ENCODE measurements around the gene PLXDC2. TPM values are rescaled to one million over a fixed set of nuclear protein-coding genes. Genes with fewer than 3 reads are reported as not detected.

The PLXDC2 gene
- total RNA-seq, 2 donors from 2014 or later = 0.07 to 0.09 TPM

DNA sequence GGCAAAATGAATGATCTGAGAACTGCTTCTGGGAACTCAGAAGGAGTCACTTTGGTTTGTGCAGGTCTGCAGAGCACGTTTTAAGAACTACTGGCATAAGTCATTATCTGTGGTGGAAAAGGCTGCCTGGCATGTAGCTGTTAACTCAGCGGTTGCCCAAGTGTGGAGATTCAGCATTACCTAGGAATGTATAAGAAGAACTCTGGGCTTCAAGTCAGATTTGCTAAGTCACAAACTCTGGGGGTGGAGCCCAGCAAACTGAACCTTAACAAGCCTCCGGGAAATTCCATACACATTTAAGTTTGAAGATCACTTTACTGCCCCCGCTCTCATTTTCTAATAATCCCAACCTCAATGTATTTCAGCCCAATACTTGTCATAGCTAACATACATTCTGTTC lies 31.1 kb downstream of the PLXDC2 start:
- H3K27me3 Mint-ChIP-seq (ENCODE audit: low read depth) = no peaks in the 10 kb centered on the region
- no peak overlapping the region for H3K4me3 Mint-ChIP-seq
- no peak overlapping the region for H3K27ac Mint-ChIP-seq
- DNase-seq = no peak
- no peaks in the 10 kb centered on the region for H3K9me3 Mint-ChIP-seq
- no peak for ATAC-seq (replicated peaks in 1 of 2)
- H3K36me3 Mint-ChIP-seq (ENCODE audit: insufficient read depth in 2 of 2) = no peaks in the 10 kb centered on the region
- no peaks in the 10 kb centered on the region for H3K4me1 Mint-ChIP-seq (ENCODE audit: low read depth)

DNA sequence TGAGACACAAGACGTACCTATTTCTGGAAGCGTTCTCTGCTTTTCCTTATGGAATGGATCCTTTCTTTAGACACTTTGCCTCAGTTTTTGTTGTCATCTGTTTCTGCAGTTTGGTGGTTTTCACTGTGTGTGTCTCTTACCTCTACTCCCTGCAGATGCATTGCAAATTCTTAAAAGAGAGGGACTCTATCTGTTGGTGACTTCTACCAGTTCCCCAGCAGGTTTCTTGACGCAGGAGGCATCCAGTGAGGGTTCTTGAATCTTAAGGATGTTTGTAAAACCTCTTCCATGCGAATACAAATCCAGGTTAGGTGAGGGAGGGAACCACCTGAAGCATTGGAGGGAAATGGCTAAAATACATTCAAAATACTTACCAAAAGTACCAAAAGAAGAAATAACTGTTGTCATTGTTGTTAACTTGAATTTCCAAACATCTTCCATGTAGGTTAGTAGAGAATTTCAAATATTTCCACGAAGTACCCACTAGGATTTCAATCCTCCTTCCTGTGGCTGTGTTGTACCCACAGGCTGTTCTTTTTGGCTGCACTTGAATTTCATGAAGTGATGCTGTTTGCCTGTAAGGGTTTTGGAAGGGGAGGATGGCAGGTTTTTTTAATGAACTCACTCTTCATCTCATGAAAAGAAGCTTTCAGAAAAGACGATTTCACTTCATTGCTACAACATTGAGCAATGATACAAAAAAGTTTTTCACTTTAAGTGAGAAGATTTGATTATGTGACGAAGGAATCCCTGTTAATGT lies 32.2 kb downstream of the PLXDC2 start:
- ATAC-seq (replicated peaks in 1 of 2) (no peak), DNase-seq (no peak)
- H3K27me3 Mint-ChIP-seq (ENCODE audit: low read depth) = no peaks in the 10 kb centered on the region
- H3K4me1 Mint-ChIP-seq (ENCODE audit: low read depth) = no peaks in the 10 kb centered on the region
- no peak overlapping the region for H3K4me3 Mint-ChIP-seq
- H3K9me3 Mint-ChIP-seq = no peaks in the 10 kb centered on the region
- H3K36me3 Mint-ChIP-seq (ENCODE audit: insufficient read depth in 2 of 2) = no peaks in the 10 kb centered on the region
- H3K27ac Mint-ChIP-seq = no peak overlapping the region

DNA sequence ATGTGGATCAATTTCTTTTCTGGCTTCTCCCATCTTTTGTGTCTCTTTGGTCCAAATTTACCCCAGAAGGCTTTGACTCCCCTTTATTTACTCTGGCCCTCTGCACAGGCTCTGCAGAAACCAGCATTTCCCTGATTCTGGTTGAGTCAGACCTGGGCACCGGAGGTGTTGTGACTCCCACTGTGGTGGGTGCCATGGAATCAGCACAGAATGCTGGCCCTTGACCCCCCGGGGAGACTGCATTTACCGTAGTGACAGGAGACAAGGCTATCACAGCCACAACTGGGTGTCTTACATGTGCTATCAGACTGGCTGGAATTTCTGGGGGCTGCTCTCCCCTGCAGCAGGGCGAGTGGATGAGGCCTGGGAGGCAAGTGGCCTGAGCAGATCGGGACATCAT lies 37.6 kb downstream of the PLXDC2 start:
- Mint-ChIP-seq H3K27ac (no peak overlapping the region), H3K27me3 (ENCODE audit: low read depth) (no peaks in the 10 kb centered on the region), H3K36me3 (ENCODE audit: insufficient read depth in 2 of 2) (no peaks in the 10 kb centered on the region), H3K9me3 (peaks cover 1 to 5% of the 10 kb centered on the region in 2 donors), H3K4me3 (no peak overlapping the region), H3K4me1 (ENCODE audit: low read depth) (no peaks in the 10 kb centered on the region)
- no peak for ATAC-seq (replicated peaks in 1 of 2)
- no peak for DNase-seq

DNA sequence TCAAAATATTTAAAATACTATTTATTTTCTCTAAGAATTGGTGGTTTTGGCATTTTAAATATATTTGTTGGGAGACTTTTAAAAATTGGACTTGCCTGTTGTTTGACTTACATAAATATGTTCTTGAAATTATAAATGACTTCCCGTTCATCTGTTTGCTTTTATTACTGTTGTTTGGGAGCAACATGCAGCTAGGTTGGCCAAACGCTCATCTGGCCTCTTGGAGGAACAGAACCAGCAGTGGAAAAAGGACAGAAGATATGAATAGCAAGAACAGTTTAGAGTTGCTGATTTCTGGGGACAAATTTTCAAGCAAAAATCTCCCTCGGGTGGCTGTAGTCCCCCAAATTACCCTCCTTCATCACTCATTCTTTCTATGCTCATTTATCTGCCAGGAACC lies 41.6 kb downstream of the PLXDC2 start:
- no peaks in the 10 kb centered on the region for H3K4me1 Mint-ChIP-seq (ENCODE audit: low read depth)
- DNase-seq (no peak), ATAC-seq (replicated peaks in 1 of 2) (no peak)
- no peak overlapping the region for H3K4me3 Mint-ChIP-seq
- H3K9me3 Mint-ChIP-seq = peaks cover 6 to 9% of the 10 kb centered on the region in 2 donors
- no peaks in the 10 kb centered on the region for H3K27me3 Mint-ChIP-seq (ENCODE audit: low read depth)
- no peaks in the 10 kb centered on the region for H3K36me3 Mint-ChIP-seq (ENCODE audit: insufficient read depth in 2 of 2)
- H3K27ac Mint-ChIP-seq = no peak overlapping the region

DNA sequence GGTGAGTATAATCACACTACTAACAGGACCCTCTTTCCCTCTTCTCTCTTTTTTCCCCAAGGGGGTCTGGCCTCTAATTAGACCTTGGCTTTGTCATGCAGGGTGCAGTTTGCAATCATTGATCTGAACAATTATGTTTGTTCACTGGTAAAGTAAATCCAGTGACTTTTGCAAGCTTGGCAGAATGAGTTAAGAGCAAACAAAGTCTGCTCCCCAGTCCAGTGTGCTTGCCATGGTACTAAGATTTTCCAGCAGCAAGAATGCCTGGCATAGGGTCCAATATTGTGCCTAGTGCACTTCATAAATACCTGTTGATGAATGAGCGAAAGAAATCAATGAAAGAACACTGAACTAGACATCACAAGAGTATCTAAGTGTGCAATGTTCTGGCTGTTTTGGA lies 43.9 kb downstream of the PLXDC2 start:
- H3K27me3 Mint-ChIP-seq (ENCODE audit: low read depth) = no peaks in the 10 kb centered on the region
- H3K4me3 Mint-ChIP-seq = no peak overlapping the region
- H3K27ac Mint-ChIP-seq = no peak overlapping the region
- DNase-seq (no peak), ATAC-seq (replicated peaks in 1 of 2) (no peak)
- peaks cover 7 to 9% of the 10 kb centered on the region in 2 donors for H3K9me3 Mint-ChIP-seq
- H3K36me3 Mint-ChIP-seq (ENCODE audit: insufficient read depth in 2 of 2) = no peaks in the 10 kb centered on the region
- H3K4me1 Mint-ChIP-seq (ENCODE audit: low read depth) = no peaks in the 10 kb centered on the region

DNA sequence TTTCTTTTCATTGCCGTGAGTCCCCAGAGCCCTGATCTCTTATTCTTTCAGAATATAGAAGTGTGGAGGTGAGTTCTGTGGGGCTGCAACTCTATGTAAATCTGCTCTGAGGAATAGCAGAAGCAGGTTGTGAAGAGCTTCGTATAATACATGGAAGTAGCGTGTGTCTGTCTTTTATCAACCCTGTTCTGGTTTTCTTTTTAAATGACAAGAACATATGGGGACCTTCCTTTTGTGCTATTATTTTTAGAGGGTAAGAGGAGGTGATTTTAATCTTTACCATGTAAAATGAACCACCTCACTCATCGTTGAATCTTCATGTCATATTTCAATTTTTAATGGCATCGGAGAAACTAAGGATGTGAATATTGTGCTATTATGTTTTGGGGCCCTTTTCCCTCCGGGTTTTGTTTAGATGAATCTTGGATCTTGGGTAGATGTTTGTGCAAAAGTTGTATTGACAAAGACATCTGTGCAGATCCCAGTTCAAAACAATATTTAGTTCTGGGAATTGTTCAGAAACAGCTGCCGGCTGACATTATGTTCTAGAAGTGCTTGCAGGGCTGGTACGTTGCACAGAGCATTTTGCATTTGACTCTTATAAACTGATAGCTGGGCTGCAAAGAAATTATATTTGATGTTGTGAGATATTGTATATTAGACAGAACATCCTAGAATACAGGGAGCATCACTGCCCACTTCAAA lies 46.7 kb downstream of the PLXDC2 start:
- DNase-seq (no peak), ATAC-seq (replicated peaks in 1 of 2) (no peak)
- H3K27me3 Mint-ChIP-seq (ENCODE audit: low read depth) = no peaks in the 10 kb centered on the region
- no peak overlapping the region for H3K4me3 Mint-ChIP-seq
- H3K27ac Mint-ChIP-seq = no peak overlapping the region
- H3K4me1 Mint-ChIP-seq (ENCODE audit: low read depth) = no peaks in the 10 kb centered on the region
- no peaks in the 10 kb centered on the region for H3K36me3 Mint-ChIP-seq (ENCODE audit: insufficient read depth in 2 of 2)
- H3K9me3 Mint-ChIP-seq = peaks cover 11% of the 10 kb centered on the region in 2 donors

DNA sequence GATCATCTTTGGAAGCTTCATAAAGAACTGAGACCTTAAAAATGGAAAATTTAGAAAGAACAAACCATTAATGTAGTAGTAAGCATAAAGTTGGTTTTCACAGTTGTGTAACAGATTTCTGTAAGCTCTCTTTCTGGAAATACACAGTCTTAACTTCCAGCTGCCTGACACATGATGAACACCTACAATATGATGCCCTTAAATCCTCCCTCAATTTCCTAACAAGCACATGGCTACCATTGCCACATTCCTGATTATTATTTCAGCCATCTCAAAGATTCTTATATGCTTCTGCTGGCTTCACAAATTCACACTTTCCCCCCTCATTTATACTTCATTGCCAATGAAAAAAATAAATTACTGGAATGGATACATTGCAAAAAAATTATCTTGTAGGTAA lies 49.4 kb downstream of the PLXDC2 start:
- ATAC-seq (replicated peaks in 1 of 2) = no peak
- H3K27me3 Mint-ChIP-seq (ENCODE audit: low read depth) = no peaks in the 10 kb centered on the region
- H3K36me3 Mint-ChIP-seq (ENCODE audit: insufficient read depth in 2 of 2) = no peaks in the 10 kb centered on the region
- no peak for DNase-seq
- no peaks in the 10 kb centered on the region for H3K4me1 Mint-ChIP-seq (ENCODE audit: low read depth)
- H3K4me3 Mint-ChIP-seq = no peak overlapping the region
- peaks cover 8 to 9% of the 10 kb centered on the region in 2 donors for H3K9me3 Mint-ChIP-seq
- H3K27ac Mint-ChIP-seq = no peak overlapping the region

DNA sequence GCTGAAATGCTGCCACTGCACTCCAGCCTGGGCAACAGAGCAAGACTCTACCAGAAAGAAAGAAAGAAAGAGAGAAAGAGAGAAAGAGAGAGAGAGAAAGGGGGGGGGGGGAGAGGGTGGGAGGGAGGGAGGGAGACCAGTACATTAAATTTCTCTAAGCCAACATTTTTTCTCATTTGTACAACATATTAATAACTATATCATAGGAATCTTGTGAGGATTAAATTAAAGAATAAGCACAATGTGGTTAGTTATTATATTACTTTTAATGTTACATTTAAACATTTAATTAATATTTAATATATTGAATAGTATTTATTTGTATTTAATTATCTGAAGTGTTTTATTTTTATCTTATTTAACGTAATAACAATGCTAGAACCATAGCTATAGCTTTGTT lies 53.1 kb downstream of the PLXDC2 start:
- DNase-seq = no peak
- H3K27ac Mint-ChIP-seq = no peak overlapping the region
- H3K4me3 Mint-ChIP-seq = no peak overlapping the region
- no peak for ATAC-seq (replicated peaks in 1 of 2)
- peaks cover 4 to 5% of the 10 kb centered on the region in 2 donors for H3K9me3 Mint-ChIP-seq
- H3K4me1 Mint-ChIP-seq (ENCODE audit: low read depth) = no peaks in the 10 kb centered on the region
- no peaks in the 10 kb centered on the region for H3K27me3 Mint-ChIP-seq (ENCODE audit: low read depth)
- no peaks in the 10 kb centered on the region for H3K36me3 Mint-ChIP-seq (ENCODE audit: insufficient read depth in 2 of 2)

DNA sequence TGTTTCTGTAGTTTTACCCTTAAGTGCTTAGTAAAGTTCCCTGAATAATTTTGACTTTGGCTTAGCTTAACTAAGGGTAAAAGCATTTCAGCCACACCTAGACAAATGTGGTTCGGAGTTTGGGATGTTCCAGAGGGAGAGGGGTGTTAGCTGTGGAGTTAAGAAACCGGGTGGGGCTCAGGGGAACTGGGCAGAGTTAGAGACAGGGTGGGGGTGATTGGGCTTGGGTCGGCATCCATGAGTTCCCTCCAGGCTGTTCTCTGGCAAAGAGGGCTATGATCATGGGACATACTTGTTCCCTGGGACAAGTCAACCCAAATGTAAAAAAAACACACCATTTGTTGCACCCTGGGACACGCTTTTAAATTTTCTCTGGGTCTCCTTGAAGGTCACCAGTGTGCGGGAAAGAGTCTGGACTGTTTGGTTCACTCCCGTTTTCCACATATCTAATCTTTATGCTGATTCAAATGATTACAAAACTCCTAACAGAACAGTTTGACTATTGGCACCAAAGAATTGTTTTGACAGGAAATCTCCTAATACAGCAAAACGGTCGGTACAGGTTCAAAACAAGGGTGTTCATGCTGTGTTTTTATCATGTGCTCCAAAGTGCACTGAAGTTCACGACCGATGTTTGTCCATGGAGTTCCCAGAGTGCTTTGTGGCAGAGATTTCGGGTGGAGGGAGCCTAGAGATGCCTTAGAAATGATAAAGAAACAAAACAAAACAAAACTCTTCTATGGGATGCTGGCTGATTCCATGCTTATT lies 56.5 kb downstream of the PLXDC2 start:
- DNase-seq (no peak), ATAC-seq (replicated peaks in 1 of 2) (no peak)
- H3K4me1 Mint-ChIP-seq (ENCODE audit: low read depth) = no peaks in the 10 kb centered on the region
- no peak overlapping the region for H3K27ac Mint-ChIP-seq
- no peaks in the 10 kb centered on the region for H3K36me3 Mint-ChIP-seq (ENCODE audit: insufficient read depth in 2 of 2)
- no peaks in the 10 kb centered on the region for H3K27me3 Mint-ChIP-seq (ENCODE audit: low read depth)
- peaks cover 0 to 2% of the 10 kb centered on the region in 2 donors for H3K9me3 Mint-ChIP-seq
- no peak overlapping the region for H3K4me3 Mint-ChIP-seq

DNA sequence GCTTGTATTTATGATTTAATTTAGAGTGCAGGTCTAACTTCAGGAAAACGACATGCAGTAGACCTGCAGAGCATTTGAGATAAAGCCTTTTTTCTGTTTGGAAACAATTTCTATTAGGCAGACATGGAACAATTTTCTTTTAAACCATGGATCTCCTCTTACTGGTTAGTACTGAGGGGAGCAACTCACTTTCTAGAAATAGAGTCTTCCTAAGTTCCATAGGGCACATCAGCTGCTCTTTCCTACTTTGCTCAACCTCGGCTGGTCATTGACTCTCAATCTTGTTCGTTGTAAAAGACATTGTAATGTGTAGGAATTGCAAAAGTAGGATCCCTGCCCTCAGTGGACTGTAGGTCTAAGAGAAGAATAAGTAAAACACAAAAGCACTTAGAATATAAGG lies 58.0 kb downstream of the PLXDC2 start:
- peaks cover 0 to 2% of the 10 kb centered on the region in 2 donors for H3K9me3 Mint-ChIP-seq
- ATAC-seq (replicated peaks in 1 of 2) (no peak), DNase-seq (no peak)
- no peak overlapping the region for H3K27ac Mint-ChIP-seq
- no peaks in the 10 kb centered on the region for H3K36me3 Mint-ChIP-seq (ENCODE audit: insufficient read depth in 2 of 2)
- no peak overlapping the region for H3K4me3 Mint-ChIP-seq
- H3K4me1 Mint-ChIP-seq (ENCODE audit: low read depth) = no peaks in the 10 kb centered on the region
- H3K27me3 Mint-ChIP-seq (ENCODE audit: low read depth) = no peaks in the 10 kb centered on the region

DNA sequence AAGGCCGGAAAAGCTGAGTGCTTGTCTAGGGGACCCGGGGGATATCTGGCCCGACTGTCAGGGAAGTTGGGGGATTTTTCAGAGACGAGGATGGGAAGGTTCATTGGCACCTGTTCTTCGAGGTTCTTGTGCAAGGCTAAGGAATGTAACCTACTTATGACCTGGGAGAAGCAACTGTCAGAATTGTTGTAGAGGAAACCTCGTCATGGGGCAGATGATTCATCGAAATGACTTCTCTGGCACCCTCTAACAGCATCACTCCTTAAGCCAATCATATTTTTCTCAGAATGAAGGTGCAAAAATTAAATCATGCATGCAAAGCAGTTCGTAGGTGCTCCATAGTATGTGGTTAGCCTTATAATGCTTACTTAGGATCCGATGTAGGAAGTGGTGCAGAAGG lies 58.6 kb downstream of the PLXDC2 start:
- no peak for DNase-seq
- no peak for ATAC-seq (replicated peaks in 1 of 2)
- Mint-ChIP-seq H3K36me3 (ENCODE audit: insufficient read depth in 2 of 2) (no peaks in the 10 kb centered on the region), H3K27ac (no peak overlapping the region), H3K9me3 (peaks cover 2 to 3% of the 10 kb centered on the region in 2 donors), H3K27me3 (ENCODE audit: low read depth) (no peaks in the 10 kb centered on the region), H3K4me3 (no peak overlapping the region), H3K4me1 (ENCODE audit: low read depth) (no peaks in the 10 kb centered on the region)

DNA sequence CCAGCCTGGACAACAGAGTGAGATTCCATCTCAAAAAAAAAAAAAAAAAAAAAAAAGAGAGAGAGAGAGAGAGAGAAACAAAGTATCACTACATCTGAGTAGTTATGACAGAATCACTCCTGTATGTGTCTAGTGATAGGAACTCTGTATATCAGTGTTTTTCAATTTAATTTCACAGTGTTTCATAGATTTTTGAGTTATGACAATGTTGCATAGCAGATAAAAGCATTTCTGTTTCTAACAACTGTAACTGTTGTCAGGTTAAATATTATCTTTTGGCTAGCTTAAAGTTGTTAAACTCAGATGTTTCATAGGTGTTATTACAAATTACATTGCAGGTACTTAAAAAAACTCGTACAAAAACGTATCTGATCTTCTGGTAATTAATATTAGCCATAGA lies 60.3 kb downstream of the PLXDC2 start:
- no peaks in the 10 kb centered on the region for H3K36me3 Mint-ChIP-seq (ENCODE audit: insufficient read depth in 2 of 2)
- no peak for ATAC-seq (replicated peaks in 1 of 2)

DNA sequence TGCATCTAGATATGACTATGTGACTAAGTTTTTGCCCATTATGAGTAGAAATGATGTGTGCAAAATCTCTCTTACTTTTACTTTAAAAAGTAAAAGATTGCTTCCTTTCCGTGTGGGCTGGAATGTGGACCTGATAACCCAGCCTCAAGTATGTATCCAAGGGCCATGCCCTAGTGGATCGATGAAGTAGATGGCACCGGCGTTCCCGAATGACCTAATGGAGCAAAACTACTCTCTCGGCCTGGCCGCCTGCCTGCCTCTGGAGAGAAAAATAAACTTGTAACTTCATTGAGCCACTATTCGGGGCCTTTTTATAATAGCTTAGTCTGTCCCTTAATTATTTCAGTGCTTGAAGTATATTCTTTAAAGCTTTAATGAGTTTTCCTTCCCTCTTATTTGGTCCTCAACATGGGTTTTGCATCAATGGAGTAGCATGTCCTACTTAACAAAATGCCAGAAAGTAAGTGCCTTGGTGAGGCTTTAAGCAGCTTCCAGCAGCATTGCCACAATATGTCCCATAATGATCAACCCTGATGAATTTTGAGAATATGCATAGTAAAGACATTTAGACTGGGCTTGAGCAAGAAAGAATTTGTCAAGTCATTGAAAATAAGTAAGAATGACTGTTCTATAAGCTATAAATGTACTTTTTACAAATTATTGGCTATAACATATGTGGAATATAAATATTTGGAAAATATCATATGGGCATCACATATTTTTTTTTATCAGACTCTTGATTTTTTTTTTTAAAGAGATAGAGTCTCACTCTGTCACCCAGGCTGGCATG lies 61.4 kb downstream of the PLXDC2 start:
- Mint-ChIP-seq H3K4me1 (ENCODE audit: low read depth) (no peaks in the 10 kb centered on the region), H3K4me3 (no peak overlapping the region), H3K27ac (no peak overlapping the region), H3K9me3 (peaks cover 4 to 7% of the 10 kb centered on the region in 2 donors), H3K36me3 (ENCODE audit: insufficient read depth in 2 of 2) (no peaks in the 10 kb centered on the region), H3K27me3 (ENCODE audit: low read depth) (no peaks in the 10 kb centered on the region)
- DNase-seq (no peak), ATAC-seq (replicated peaks in 1 of 2) (no peak)

More for the DNA sequence above, 60.3 kb downstream of the PLXDC2 start:
- H3K27ac Mint-ChIP-seq = no peak overlapping the region
- no peak overlapping the region for H3K4me3 Mint-ChIP-seq
- H3K9me3 Mint-ChIP-seq = peaks cover 2 to 5% of the 10 kb centered on the region in 2 donors
- no peaks in the 10 kb centered on the region for H3K27me3 Mint-ChIP-seq (ENCODE audit: low read depth)
- DNase-seq = no peak
- no peaks in the 10 kb centered on the region for H3K4me1 Mint-ChIP-seq (ENCODE audit: low read depth)

Measured in activated T-cell treated with anti-CD3 and anti-CD28 coated beads, Interleukin-2, amount 50 U/mL, for 72 hours (primary cell).